Activated CD8-positive, alpha-beta memory T cell treated with anti-CD3 and anti-CD28 coated beads for 1 hour (primary cell): ENCODE results near the gene TUBE1.
"Not testable (repeated sequence)": the region's sequence is repeated elsewhere in the genome, so short reads cannot be mapped to it uniquely, and the experiment has no call there.

ENCODE experiments used
- DNase-seq, 2 donors: peaks; one replicate each; pipeline ENCODE4 v3.0.0-alpha.2; 2020; ENCODE audit warnings: low read depth in 1 of 2; ENCODE audit errors: extremely low read depth in 1 of 2

The TUBE1 gene, protein sequence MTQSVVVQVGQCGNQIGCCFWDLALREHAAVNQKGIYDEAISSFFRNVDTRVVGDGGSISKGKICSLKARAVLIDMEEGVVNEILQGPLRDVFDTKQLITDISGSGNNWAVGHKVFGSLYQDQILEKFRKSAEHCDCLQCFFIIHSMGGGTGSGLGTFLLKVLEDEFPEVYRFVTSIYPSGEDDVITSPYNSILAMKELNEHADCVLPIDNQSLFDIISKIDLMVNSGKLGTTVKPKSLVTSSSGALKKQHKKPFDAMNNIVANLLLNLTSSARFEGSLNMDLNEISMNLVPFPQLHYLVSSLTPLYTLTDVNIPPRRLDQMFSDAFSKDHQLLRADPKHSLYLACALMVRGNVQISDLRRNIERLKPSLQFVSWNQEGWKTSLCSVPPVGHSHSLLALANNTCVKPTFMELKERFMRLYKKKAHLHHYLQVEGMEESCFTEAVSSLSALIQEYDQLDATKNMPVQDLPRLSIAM

DNA sequence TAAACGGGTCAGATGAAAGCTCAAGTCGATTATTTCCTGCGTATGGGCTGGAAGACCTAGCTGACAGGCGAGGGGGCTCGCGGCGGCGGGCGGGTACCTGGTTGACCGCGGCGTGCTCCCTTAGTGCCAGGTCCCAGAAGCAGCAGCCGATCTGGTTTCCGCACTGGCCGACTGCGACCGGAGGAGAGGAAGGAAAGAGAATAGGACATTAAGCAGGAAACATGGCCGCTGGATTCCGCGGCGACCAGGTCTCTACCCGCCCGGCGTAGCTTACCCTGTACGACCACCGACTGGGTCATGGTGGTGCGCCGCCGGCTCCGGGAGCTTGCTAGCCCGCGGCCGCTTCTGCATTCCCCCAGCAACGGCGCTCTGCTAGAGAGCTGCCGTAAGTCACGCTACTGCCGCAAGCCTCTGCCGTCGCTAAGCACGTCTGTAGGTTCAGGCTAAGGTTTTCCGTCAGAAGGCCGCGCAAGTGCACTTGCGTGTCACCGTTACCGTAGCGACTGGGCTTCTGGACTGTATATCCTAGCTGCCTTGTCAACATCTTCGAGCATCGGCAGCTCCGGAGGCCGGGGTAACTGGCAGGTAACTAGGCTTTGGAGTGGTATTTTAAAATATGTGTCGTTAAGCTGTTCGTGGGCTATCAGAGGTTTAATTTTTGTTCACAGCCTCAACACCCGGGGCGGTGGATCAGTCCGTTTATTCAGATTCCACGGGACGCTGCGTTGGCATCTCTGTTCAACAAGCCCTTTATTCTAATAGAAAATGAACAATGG lies at the start of gene TUBE1, which contains the start of gene FAM229B:
Gene TUBE1 (minus strand): TSS at position 347 of the 776 bp plus-strand sequence. CDS start 48 bp downstream, at position 299.
Gene FAM229B (plus strand): TSS at position 456 of the 776 bp plus-strand sequence. CDS start 11,693 bp downstream, outside the sequence.
- DNase-seq = peak; percentile 76 to 78

GRCh38 chr6:112130878-112131277 lies 43.6 kb upstream of the TUBE1 start:
- no peak for DNase-seq

- no peak for DNase-seq
Measured at GRCh38 chr6:112128208-112128607, 40.9 kb upstream of the TUBE1 start.

DNA sequence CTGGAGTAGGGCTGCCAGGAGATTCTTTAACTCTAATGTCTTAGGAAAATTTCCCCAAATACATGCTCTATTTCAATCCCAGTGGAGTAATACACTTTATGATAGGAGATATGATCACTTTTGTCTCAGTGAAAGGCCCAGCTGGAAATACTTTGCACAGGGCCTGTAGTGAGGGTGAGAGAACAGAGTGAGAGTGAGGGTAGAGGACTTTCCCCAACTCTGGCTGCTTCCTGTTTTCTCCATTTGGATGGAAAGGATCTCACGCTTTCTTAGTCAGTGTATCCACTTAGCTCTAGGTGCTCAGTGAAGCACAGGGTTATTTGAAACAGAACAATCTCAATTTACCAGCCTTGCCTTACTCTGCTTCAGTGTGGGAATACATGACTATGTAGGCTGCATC lies 36.7 kb upstream of the TUBE1 start:
- no peak for DNase-seq

DNA sequence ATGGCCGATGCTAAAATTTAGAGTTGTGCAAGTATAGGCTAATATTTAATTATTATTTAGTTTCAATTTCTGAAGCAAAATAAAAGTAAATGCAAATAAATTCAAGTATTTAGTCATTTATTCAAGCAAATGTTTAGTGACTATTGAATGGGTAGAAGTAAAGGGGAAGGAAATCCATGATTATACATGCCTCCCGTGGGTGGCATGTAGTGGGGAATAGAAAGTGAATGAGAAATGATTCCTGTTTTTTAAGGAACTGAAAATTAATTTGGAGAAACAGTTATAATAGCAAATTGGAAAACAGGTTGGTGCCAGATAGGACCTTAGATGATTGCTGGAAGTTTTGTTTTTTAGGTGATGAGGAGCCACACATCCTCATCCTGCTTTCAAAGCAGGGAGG lies 35.5 kb upstream of the TUBE1 start:
- DNase-seq = no peak

DNA sequence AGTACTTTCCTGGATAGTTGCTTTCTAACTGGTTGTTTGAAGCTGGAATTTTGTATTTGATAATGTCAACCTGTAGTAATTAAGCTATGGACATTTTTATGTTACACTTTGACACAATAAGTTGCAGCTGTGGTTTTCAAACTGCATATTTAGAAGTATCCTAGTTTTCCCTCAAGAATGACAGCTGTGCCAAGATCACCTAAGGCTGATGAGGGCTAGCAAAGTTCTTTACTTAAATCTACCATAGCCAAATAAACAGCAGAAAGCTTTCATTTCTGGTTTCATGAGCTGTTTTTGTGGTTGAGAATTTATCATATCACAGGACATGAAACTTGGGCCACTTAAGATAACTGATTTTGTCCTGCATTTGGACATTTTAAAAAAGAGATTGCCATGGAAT lies 30.8 kb upstream of the TUBE1 start:
- DNase-seq = no peak

DNA sequence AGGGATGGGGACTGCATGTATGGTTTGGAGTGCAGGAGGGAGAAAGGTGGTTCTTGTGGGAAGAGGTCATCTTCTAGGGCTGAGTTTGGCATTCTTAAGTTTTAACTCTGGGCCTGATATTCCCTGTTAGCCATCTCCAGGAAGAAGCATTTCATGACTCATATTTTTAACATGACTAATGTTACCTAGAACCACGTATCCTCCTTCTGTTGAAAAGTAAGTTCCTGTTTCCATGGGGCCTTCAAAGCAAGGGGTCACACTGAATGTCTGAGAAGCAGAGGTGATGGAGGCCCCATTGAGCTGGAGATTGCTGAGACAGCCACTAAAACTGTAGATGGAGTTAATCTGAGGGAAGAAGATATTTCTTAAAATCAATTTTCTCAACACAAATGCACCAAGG lies 30.3 kb upstream of the TUBE1 start:
- no peak for DNase-seq

DNA sequence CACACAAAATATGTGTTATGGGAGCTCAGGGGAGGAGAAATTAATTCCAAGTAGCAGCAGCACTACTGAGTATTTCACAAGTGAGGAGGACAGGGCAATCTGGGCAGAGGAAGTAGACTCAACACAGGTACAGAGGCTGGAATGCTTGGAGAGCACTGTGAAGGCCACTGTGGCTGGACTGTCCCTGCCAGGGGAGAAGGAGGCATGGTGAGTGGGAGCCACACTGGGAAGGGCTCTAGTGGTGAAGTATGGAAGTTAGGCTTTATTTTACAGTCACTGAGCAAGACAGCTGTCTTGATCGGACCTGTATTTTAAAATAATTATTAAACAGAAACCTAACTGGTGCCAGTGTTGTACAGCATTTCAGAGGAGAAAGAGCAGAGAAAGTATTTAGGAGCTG lies 28.9 kb upstream of the TUBE1 start:
- DNase-seq = no peak

GRCh38 chr6:112114577-112115223 lies 27.4 kb upstream of the TUBE1 start:
- no peak for DNase-seq

DNA sequence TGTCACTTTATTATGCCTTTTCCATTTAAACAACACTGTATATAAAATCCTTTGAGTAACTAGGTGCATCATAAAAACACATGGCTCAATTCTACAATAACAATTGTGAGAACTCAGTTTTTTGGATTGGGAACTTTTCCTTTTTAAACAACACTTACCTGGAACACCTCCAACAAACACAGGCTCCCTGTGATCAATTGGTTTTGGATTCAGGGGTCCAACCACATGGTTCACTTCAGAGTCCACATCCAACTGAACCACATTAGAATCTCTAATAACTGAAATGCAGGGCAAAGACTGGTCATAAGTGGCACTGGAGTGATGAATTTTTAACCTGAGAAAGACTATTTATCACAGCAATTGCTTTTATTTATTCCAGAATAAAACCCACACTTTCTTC lies 26.6 kb upstream of the TUBE1 start:
- DNase-seq = no peak

- DNase-seq = no peak
Measured at GRCh38 chr6:112113431-112113830, 26.1 kb upstream of the TUBE1 start.

DNA sequence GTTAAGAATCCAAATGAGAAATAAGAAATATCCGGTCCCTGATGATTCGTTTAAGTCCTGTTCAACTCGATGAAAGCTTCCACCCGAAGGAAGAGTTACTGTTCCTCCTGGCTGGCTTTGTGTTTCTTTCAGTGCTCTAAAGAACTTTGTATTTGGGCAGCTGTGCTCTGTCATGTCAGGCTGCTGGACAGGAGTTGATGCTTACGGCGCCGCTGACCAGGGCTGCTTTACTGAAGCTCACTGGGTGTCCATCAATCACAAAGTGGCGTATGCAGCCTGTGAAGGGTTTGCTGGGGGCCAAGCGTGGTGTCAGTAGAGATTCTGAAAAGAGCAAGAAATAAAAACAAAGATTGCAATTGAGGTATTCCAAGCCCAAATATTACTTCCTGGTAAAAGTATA lies 22.0 kb upstream of the TUBE1 start:
- DNase-seq = no peak

- no peak for DNase-seq
Measured at GRCh38 chr6:112106562-112106961, 19.3 kb upstream of the TUBE1 start.

DNA sequence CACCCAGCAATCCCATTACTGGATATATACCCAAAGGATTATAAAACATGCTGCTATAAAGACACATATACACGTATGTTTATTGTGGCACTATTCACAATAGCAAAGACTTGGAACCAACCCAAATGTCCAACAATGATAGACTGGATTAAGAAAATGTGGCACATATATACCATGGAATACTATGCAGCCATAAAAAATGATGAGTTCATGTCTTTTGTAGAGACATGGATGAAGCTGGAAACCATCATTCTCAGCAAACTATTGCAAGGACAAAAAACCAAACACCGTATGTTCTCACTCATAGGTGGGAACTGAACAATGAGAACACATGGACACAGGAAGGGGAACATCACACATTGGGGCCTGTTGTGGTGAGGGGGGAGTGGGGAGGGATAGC lies 18.7 kb upstream of the TUBE1 start:
- not testable (repeated sequence) for DNase-seq

DNA sequence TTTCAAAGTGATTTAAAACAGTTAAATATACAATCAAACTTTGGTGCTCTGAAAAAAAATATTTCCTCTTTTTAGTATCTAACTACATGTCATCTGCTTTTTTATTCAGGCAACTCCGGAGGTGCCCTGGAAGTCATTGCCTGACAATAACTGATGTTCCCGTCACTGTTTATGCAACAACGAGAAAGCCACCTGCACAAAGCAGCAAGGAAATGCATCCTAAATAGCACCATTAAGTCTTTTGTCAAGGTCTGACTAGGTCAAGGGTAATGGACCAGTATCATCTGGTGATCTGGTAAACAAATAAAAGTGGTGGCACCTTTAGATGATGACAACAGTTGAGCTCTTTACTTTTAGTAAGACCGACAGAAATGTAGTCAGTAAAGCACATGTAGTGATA lies 13.3 kb upstream of the TUBE1 start:
- DNase-seq = no peak

- no peak for DNase-seq
Measured at GRCh38 chr6:112096901-112097300, 9.6 kb upstream of the TUBE1 start.

DNA sequence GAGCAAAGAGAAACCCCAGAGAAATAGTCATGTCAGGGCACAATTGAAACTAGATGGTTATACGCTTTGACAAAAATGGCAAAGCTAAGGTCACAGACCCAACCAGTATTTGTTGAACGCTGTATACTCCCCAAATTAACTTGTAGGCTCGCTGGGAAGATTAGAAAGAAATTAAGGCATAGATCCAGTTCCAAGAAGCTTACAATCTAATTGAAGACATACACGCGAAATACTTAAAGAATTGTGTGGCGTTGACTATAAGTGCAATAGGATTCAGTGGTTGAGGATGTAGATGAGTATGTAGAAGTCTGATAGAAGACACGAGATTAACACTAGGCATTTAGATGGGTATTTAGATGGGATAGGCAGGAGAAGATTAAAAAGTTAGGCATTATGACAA lies 634 bp upstream of the TUBE1 start:
- no peak for DNase-seq

DNA sequence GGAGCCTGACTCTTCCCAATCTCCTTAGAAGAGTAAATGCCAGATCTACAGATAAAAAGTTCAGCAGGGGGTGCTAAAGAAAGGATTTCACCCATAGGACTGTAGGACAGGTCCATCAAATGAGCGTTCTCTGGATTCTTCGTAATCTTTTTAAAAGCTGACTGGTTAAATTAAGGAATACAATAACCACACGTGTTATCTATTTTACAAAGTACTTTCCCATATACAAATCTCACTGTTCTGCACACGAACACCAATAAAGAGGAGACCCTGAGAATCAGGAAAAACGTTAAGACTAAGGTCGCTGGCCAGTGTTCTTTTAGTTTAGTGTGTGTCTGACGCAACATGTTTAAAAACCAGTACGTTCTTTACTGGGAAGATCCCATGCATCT lies 542 bp downstream of the TUBE1 start:
- DNase-seq = no peak

- no peak for DNase-seq
Measured at GRCh38 chr6:112085286-112086065, 1.8 kb downstream of the TUBE1 start.

- no peak for DNase-seq
Measured at GRCh38 chr6:112081569-112081968, 5.7 kb downstream of the TUBE1 start.

DNA sequence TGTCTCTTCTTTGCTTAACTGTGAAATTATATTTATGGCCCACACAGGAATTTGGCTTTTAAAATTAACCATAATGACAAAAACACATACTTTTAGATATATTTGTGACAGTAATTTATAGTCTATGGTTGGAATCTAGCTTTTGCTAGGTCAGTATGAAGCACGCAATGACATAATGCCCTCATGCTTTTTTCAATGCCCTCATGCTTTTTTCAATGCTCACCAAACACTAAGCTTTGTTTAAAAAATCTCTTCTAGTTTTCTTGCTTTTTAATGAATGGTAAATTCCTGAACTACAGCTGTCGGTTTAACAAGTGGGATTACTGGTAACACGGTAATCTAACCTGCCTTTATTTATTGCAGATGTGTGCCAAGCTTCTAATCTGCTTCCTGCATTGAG lies 20.7 kb downstream of the TUBE1 start:
- DNase-seq = no peak
